GM23248 (cell line): ENCODE data around the gene KANK4.

Experiments
- EZH2 ChIP-seq: fragments of 200-600 bp; sonication (generic); IDR thresholded peaks from 2 replicates; pipeline ENCODE4 v1.6.1; 2018; ENCODE audit warnings: antibody characterized with exemption, mild to moderate bottlenecking; ENCODE audit not compliant: insufficient read depth, poor library complexity, severe bottlenecking
- EZH2phosphoT487 ChIP-seq: fragments of 200-600 bp; sonication (generic); IDR thresholded peaks from 2 replicates; pipeline ENCODE4 v1.6.1; 2018; ENCODE audit warnings: antibody characterized with exemption, moderate library complexity, mild to moderate bottlenecking, low read depth; ENCODE audit not compliant: insufficient read depth

- TF ChIP-seq EZH2, result no peak
- no peak for TF ChIP-seq EZH2phosphoT487
Measured at GRCh38 chr1:62210960-62211359, 108.3 kb downstream of the KANK4 start.
